Esophagus (tissue), 2 donors: Measurements from ENCODE around the gene DOK3. TPM values are rescaled to one million over a fixed set of nuclear protein-coding genes. Genes with fewer than 3 reads are reported as not detected.

Experiments used
- H3K27ac ChIP-seq, 2 donors: one replicate each; pipeline ENCODE4 v1.5.1; 2013; ENCODE audit warnings: low read depth in 2 of 2, mild to moderate bottlenecking in 2 of 2, inconsistent platforms in 1 of 2, low read length in 1 of 2, moderate library complexity in 1 of 2
- H3K27me3 ChIP-seq, 2 donors: one replicate each; pipeline ENCODE4 v1.6.1; 2013; ENCODE audit warnings: low read length in 2 of 2, control low read depth in 1 of 2, mild to moderate bottlenecking in 1 of 2; ENCODE audit not compliant: insufficient read depth in 2 of 2, control insufficient read depth in 1 of 2
- H3K36me3 ChIP-seq, 2 donors: one replicate each; pipeline ENCODE4 v1.6.1; 2013; ENCODE audit warnings: low read length in 1 of 2; ENCODE audit not compliant: control insufficient read depth in 2 of 2, insufficient read depth in 2 of 2
- H3K4me1 ChIP-seq, 2 donors: one replicate each; pipeline ENCODE4 v1.6.1; 2013; ENCODE audit warnings: low read length in 1 of 2; ENCODE audit not compliant: control insufficient read depth in 2 of 2, insufficient read depth in 2 of 2
- H3K4me3 ChIP-seq, 2 donors: one replicate each; pipeline ENCODE4 v1.5.1; 2013; ENCODE audit warnings: low read length in 2 of 2, mild to moderate bottlenecking in 2 of 2, low read depth in 1 of 2, moderate library complexity in 1 of 2
- H3K9me3 ChIP-seq, 2 donors: one replicate each; pipeline ENCODE4 v1.6.1; 2013; ENCODE audit warnings: mild to moderate bottlenecking in 2 of 2, low read depth in 1 of 2, low read length in 1 of 2, moderate library complexity in 1 of 2; ENCODE audit not compliant: control insufficient read depth in 2 of 2, insufficient read depth in 1 of 2
- WGBS, 2 donors: extraction: QIAGEN DNeasy Blood & Tissue Kit; methylation state at CpG; one replicate each; pipeline ENCODE4 v1.1.7; 2013; 5-methylcytosine and 5-hydroxymethylcytosine counted together
- polyA plus RNA-seq, 2 donors: library from polyadenylated mRNA; stranded (reverse); fragments of 200-250 nt; gene quantifications; one replicate each; pipeline ENCODE4 v1.2.3, GENCODE V29; 2013
- donor health status: healthy with polysubstance abuse.
- donor health status: Bipolar disorder and iron deficiency.

The DOK3 gene
- polyA plus RNA-seq, 2 donors: 2.4 to 5.1 TPM

GRCh38 chr5:177501874-177502678 lies 7.5 kb downstream of the DOK3 start:
- no peak overlapping the region for H3K4me3 ChIP-seq
- no peaks in the 10 kb centered on the region for H3K9me3 ChIP-seq
- H3K27me3 ChIP-seq: no peaks in the 10 kb centered on the region
- H3K36me3 ChIP-seq: peaks cover 0 to 6% of the 10 kb centered on the region in 2 donors
- no peak overlapping the region for H3K27ac ChIP-seq
- peaks cover 0 to 6% of the 10 kb centered on the region in 2 donors for H3K4me1 ChIP-seq
- WGBS, 2 donors: 59 to 61% methylated on average over 9 of the region's 9 CpGs

GRCh38 chr5:177500685-177501522 lies 8.7 kb downstream of the DOK3 start:
- Histone ChIP-seq H3K36me3 (peaks cover 0 to 6% of the 10 kb centered on the region in 2 donors), H3K27me3 (no peaks in the 10 kb centered on the region), H3K9me3 (no peaks in the 10 kb centered on the region), H3K4me3 (no peak overlapping the region), H3K4me1 (peaks cover 0 to 14% of the 10 kb centered on the region in 2 donors), H3K27ac (peak overlapping the region in 1 of 2 donors; percentile 6)
- WGBS, 2 donors: 16 to 17% methylated on average over 10 of the region's 10 CpGs

- peaks cover 3 to 15% of the 10 kb centered on the region in 2 donors for H3K4me1 ChIP-seq
- H3K9me3 ChIP-seq: no peaks in the 10 kb centered on the region
- H3K27ac ChIP-seq: no peak overlapping the region
- peaks cover 0 to 6% of the 10 kb centered on the region in 2 donors for H3K36me3 ChIP-seq
- WGBS, 2 donors: 77 to 79% methylated on average over 6 of the region's 6 CpGs
- H3K4me3 ChIP-seq: no peak overlapping the region
- H3K27me3 ChIP-seq: no peaks in the 10 kb centered on the region
These were observed 9.8 kb downstream of the DOK3 start for GRCh38 chr5:177499842-177500241.

- 9 to 10% methylated on average over 43 to 48 of the region's 48 CpGs for WGBS, 2 donors
- H3K4me3 ChIP-seq: peak overlapping the region; percentile 51 to 53
- peak overlapping the region; percentile 54 to 65 for H3K27ac ChIP-seq
- H3K9me3 ChIP-seq: no peaks in the 10 kb centered on the region
- H3K36me3 ChIP-seq: no peaks in the 10 kb centered on the region
- H3K4me1 ChIP-seq: peaks cover 3 to 15% of the 10 kb centered on the region in 2 donors
- H3K27me3 ChIP-seq: no peaks in the 10 kb centered on the region
These were observed 11.4 kb downstream of the DOK3 start for GRCh38 chr5:177498013-177498787.

- Histone ChIP-seq H3K27ac (peak within 1 kb of the TSS; percentile 89 to 92), H3K27me3 (no peaks in the 10 kb centered on the region), H3K9me3 (no peaks in the 10 kb centered on the region), H3K4me1 (peaks cover 3 to 15% of the 10 kb centered on the region in 2 donors), H3K36me3 (peaks cover 0 to under 1% of the 10 kb centered on the region in 2 donors), H3K4me3 (peak within 1 kb of the TSS; percentile 53 to 64)
- 0 to 1% methylated on average over 63 to 73 of the region's 73 CpGs for WGBS, 2 donors
These were observed 12.2 kb downstream of the DOK3 start, which contains the start of gene PDLIM7 for GRCh38 chr5:177497292-177498012. TSS of gene PDLIM7 (minus strand) at chr5:177497604. CDS start at chr5:177496512, 1,092 bp downstream.

GRCh38 chr5:177496727-177497291 lies 12.8 kb downstream of the DOK3 start:
- Histone ChIP-seq H3K27ac (peak overlapping the region; percentile 89 to 92), H3K4me3 (peak overlapping the region; percentile 53 to 64), H3K27me3 (no peaks in the 10 kb centered on the region), H3K9me3 (no peaks in the 10 kb centered on the region), H3K4me1 (peaks cover 3 to 15% of the 10 kb centered on the region in 2 donors), H3K36me3 (peaks cover 0 to 7% of the 10 kb centered on the region in 2 donors)
- WGBS, 2 donors: 3 to 9% methylated on average over 12 to 29 of the region's 29 CpGs

GRCh38 chr5:177496070-177496726 lies 13.4 kb downstream of the DOK3 start:
- H3K4me3 ChIP-seq: peak overlapping the region; percentile 53 to 64
- peaks cover 3 to 15% of the 10 kb centered on the region in 2 donors for H3K4me1 ChIP-seq
- peak overlapping the region; percentile 84 to 92 for H3K27ac ChIP-seq
- 25 to 27% methylated on average over 12 of the region's 12 CpGs for WGBS, 2 donors
- no peaks in the 10 kb centered on the region for H3K9me3 ChIP-seq
- H3K36me3 ChIP-seq: peaks cover 0 to 11% of the 10 kb centered on the region in 2 donors
- H3K27me3 ChIP-seq: no peaks in the 10 kb centered on the region
